ENCODE results near the gene MAP3K7CL.
A peak's percentile ranks its signal among the peaks of the same experiment; 100 is the strongest.

The MAP3K7CL gene

GRCh38 chr21:29195981-29196669 lies 65.7 kb downstream of the MAP3K7CL start:
- peak; percentile 95 for DNase-seq (ENCODE audit: low spot score)

GRCh38 chr21:29196670-29197191 lies 66.3 kb downstream of the MAP3K7CL start:
- DNase-seq (ENCODE audit: low spot score), result no peak

GRCh38 chr21:29201186-29201585 lies 70.7 kb downstream of the MAP3K7CL start:
- no peak for DNase-seq (ENCODE audit: low spot score)

- no peak for DNase-seq (ENCODE audit: low spot score)
These were observed 74.6 kb downstream of the MAP3K7CL start for GRCh38 chr21:29205009-29205408.

- DNase-seq (ENCODE audit: low spot score), result no peak
These were observed 75.5 kb downstream of the MAP3K7CL start for GRCh38 chr21:29205988-29206387.

GRCh38 chr21:29206445-29206844 lies 76.0 kb downstream of the MAP3K7CL start:
- DNase-seq (ENCODE audit: low spot score), result no peak

GRCh38 chr21:29207201-29207600 lies 76.8 kb downstream of the MAP3K7CL start:
- DNase-seq (ENCODE audit: low spot score), result no peak

GRCh38 chr21:29208044-29208681 lies 77.7 kb downstream of the MAP3K7CL start:
- no peak for DNase-seq (ENCODE audit: low spot score)

- peak; percentile 34 for DNase-seq (ENCODE audit: low spot score)
These were observed 78.2 kb downstream of the MAP3K7CL start for GRCh38 chr21:29208682-29209059.

- no peak for DNase-seq (ENCODE audit: low spot score)
These were observed 79.3 kb downstream of the MAP3K7CL start for GRCh38 chr21:29209696-29210095.

- DNase-seq (ENCODE audit: low spot score), result no peak
These were observed 80.8 kb downstream of the MAP3K7CL start for GRCh38 chr21:29211205-29211604.

- no peak for DNase-seq (ENCODE audit: low spot score)
These were observed 82.0 kb downstream of the MAP3K7CL start for GRCh38 chr21:29212446-29212845.

GRCh38 chr21:29213513-29214385 lies 83.3 kb downstream of the MAP3K7CL start:
- DNase-seq (ENCODE audit: low spot score), result no peak

- no peak for DNase-seq (ENCODE audit: low spot score)
These were observed 85.3 kb downstream of the MAP3K7CL start for GRCh38 chr21:29215709-29216108.

GRCh38 chr21:29217818-29218291 lies 87.4 kb downstream of the MAP3K7CL start:
- peak; percentile 72 for DNase-seq (ENCODE audit: low spot score)

- DNase-seq (ENCODE audit: low spot score), result no peak
These were observed 88.3 kb downstream of the MAP3K7CL start for GRCh38 chr21:29218749-29219148.

GRCh38 chr21:29219165-29219770 lies 88.8 kb downstream of the MAP3K7CL start:
- DNase-seq (ENCODE audit: low spot score), result no peak

- no peak for DNase-seq (ENCODE audit: low spot score)
These were observed 90.9 kb downstream of the MAP3K7CL start for GRCh38 chr21:29221253-29221744.

- no peak for DNase-seq (ENCODE audit: low spot score)
These were observed 93.6 kb downstream of the MAP3K7CL start for GRCh38 chr21:29224006-29224405.

Measured in kidney tubule cell (primary cell).